PFSK-1 (cell line): Measurements from ENCODE around the gene RNASEH2B.

Experiments
- POLR2AphosphoS5 ChIP-seq: IDR thresholded peaks from 2 replicates; pipeline ENCODE4 v1.6.1; 2012; ENCODE audit warnings: low read depth, mild to moderate bottlenecking, control low read depth, low read length, moderate library complexity
- SIN3A ChIP-seq: IDR thresholded peaks from 2 replicates; pipeline ENCODE4 v1.6.1; 2012; ENCODE audit warnings: mild to moderate bottlenecking, low read length, moderate library complexity, borderline replicate concordance; ENCODE audit not compliant: insufficient read depth
- TAF1 ChIP-seq: IDR thresholded peaks from 2 replicates; pipeline ENCODE4 v1.6.1; 2012; ENCODE audit warnings: low read length, control low read depth, borderline replicate concordance; ENCODE audit not compliant: insufficient read depth
- TF ChIP-seq, protein P1 (sequence below), 2 experiments: IDR thresholded peaks; 2 replicates each; pipeline versions ENCODE4 v1.6.1 to v1.8.0; 2011 to 2012; ENCODE audit warnings: low read depth in 2 of 2, low read length in 2 of 2, control low read depth in 1 of 2, inconsistent platforms in 1 of 2, mild to moderate bottlenecking in 1 of 2, moderate library complexity in 1 of 2; ENCODE audit not compliant: insufficient read depth in 1 of 2

DNA sequence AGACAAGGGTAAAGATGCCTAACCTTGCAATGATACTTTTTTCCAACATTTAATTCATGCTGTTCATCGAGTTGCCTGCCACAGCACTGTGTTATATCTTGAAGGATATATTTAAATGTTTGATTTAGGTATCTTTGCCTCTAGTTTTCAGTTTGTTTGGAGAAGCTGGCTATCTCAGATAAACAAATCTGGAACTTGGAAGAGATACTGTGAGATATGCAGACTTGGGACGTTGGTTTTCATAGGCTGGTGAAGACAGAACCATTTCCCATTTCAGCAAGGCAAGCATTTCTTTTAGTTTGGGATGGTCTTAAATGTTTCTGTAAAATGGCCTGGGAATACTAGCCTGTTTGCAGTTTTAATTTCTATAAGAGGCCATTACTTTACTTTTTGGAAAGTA is 3.3 kb downstream of the RNASEH2B start:
- no peak for TF ChIP-seq SIN3A
- no peak for TF ChIP-seq POLR2AphosphoS5
- TF ChIP-seq, protein P1, sequence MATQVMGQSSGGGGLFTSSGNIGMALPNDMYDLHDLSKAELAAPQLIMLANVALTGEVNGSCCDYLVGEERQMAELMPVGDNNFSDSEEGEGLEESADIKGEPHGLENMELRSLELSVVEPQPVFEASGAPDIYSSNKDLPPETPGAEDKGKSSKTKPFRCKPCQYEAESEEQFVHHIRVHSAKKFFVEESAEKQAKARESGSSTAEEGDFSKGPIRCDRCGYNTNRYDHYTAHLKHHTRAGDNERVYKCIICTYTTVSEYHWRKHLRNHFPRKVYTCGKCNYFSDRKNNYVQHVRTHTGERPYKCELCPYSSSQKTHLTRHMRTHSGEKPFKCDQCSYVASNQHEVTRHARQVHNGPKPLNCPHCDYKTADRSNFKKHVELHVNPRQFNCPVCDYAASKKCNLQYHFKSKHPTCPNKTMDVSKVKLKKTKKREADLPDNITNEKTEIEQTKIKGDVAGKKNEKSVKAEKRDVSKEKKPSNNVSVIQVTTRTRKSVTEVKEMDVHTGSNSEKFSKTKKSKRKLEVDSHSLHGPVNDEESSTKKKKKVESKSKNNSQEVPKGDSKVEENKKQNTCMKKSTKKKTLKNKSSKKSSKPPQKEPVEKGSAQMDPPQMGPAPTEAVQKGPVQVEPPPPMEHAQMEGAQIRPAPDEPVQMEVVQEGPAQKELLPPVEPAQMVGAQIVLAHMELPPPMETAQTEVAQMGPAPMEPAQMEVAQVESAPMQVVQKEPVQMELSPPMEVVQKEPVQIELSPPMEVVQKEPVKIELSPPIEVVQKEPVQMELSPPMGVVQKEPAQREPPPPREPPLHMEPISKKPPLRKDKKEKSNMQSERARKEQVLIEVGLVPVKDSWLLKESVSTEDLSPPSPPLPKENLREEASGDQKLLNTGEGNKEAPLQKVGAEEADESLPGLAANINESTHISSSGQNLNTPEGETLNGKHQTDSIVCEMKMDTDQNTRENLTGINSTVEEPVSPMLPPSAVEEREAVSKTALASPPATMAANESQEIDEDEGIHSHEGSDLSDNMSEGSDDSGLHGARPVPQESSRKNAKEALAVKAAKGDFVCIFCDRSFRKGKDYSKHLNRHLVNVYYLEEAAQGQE (IDR thresholded peaks at IDR 0.05; ENCODE audit: insufficient read depth in 1 of 2, low read depth in 2 of 2, low read length in 2 of 2), result no peak
- no peak for TF ChIP-seq TAF1
